ENCODE data around the gene PTPRN2. TPM values are rescaled to one million over a fixed set of nuclear protein-coding genes. Genes with fewer than 3 reads are reported as not detected.

PTPRN2 gene
- total RNA-seq, 4 donors from 2014 or later, result 14.9 to 34.3 (median 21.3) TPM

DNA sequence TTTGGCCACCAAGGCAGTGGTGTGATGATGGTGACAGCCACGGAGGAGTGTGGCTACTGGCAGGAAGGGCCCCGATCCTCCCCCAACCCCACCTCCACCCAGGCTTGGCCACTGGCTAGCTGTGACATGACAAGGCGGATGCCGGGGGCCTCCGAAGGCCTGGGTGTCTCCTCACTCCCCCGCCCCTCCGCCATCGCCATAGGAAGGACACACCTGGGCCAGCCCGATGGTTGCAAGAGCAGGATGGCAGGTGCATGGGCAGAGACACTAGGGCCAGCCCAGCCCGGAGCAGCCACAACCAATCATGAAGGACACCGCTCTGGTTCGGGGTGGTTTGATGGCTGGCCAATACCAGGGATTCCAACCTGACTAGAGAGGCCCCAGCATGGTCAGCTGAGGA lies 81.0 kb downstream of the PTPRN2 start:
- Histone ChIP-seq H3K9me3 (peaks cover 0 to 8% (median 0%) of the 10 kb centered on the region in 4 donors), H3K27ac (no peak overlapping the region), H3K4me3 (no peak overlapping the region), H3K36me3 (no peaks in the 10 kb centered on the region), H3K4me1 (no peaks in the 10 kb centered on the region), H3K27me3 (no peaks in the 10 kb centered on the region)
- TF ChIP-seq, protein P1, sequence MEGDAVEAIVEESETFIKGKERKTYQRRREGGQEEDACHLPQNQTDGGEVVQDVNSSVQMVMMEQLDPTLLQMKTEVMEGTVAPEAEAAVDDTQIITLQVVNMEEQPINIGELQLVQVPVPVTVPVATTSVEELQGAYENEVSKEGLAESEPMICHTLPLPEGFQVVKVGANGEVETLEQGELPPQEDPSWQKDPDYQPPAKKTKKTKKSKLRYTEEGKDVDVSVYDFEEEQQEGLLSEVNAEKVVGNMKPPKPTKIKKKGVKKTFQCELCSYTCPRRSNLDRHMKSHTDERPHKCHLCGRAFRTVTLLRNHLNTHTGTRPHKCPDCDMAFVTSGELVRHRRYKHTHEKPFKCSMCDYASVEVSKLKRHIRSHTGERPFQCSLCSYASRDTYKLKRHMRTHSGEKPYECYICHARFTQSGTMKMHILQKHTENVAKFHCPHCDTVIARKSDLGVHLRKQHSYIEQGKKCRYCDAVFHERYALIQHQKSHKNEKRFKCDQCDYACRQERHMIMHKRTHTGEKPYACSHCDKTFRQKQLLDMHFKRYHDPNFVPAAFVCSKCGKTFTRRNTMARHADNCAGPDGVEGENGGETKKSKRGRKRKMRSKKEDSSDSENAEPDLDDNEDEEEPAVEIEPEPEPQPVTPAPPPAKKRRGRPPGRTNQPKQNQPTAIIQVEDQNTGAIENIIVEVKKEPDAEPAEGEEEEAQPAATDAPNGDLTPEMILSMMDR (IDR thresholded peaks at IDR 0.05), result no peak
- no peak for TF ChIP-seq POLR2A (IDR thresholded peaks at IDR 0.05)
- DNase-seq, result no peak

GRCh38 chr7:158505683-158506082 lies 81.9 kb downstream of the PTPRN2 start:
- H3K4me1 ChIP-seq, result no peaks in the 10 kb centered on the region
- H3K27ac ChIP-seq, result no peak overlapping the region
- H3K36me3 ChIP-seq, result no peaks in the 10 kb centered on the region
- H3K9me3 ChIP-seq, result peaks cover 0 to 8% (median 0%) of the 10 kb centered on the region in 4 donors
- DNase-seq, result no peak
- no peak overlapping the region for H3K4me3 ChIP-seq
- TF ChIP-seq POLR2A (IDR thresholded peaks at IDR 0.05), result no peak
- TF ChIP-seq, protein P1 (IDR thresholded peaks at IDR 0.05), result no peak
- H3K27me3 ChIP-seq, result no peaks in the 10 kb centered on the region

DNA sequence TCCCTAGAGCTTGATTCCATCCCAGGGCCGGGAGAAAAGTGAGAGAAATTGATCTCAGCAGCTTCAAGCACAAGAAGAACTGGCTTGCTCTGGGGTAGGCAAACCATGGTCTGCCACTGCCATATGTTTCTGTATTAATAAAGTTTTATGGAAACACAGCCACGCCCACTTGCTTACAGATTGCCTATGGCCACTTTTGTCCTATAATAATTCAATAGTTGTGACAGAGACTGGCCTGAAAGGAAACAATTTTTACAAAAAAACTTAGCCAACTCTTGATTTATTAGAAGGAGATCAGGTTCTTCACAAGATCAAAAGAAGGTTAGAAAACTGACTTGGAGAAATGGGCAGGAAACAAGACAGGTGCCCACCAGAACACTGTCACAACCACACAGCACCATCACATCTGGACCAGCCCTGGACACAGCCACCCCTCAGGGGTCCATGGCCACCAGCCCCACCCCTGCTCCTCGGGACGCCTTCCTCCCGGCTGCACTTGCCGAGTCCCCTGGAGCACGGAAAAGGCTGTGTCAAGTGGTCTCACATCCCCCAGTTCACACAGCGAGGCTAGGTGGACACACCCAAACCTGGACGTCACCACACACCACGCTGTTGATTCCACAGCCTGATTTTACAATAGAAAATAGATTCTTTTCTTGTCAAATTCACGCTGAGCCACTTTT lies 85.4 kb downstream of the PTPRN2 start:
- DNase-seq, result no peak

GRCh38 chr7:158501393-158502067 lies 86.1 kb downstream of the PTPRN2 start:
- Histone ChIP-seq H3K27ac (no peak overlapping the region), H3K36me3 (no peaks in the 10 kb centered on the region), H3K27me3 (no peaks in the 10 kb centered on the region), H3K4me1 (no peaks in the 10 kb centered on the region), H3K9me3 (peaks cover 0 to 8% (median 0%) of the 10 kb centered on the region in 4 donors), H3K4me3 (no peak overlapping the region)
- DNase-seq, result no peak
- TF ChIP-seq, protein P1 (IDR thresholded peaks at IDR 0.05), result no peak
- TF ChIP-seq POLR2A (IDR thresholded peaks at IDR 0.05), result no peak

More for the DNA sequence above, 85.4 kb downstream of the PTPRN2 start:
- H3K9me3 ChIP-seq, result peaks cover 0 to 8% (median 0%) of the 10 kb centered on the region in 4 donors
- H3K27me3 ChIP-seq, result no peaks in the 10 kb centered on the region
- no peak overlapping the region for H3K4me3 ChIP-seq
- no peaks in the 10 kb centered on the region for H3K4me1 ChIP-seq
- TF ChIP-seq, protein P1 (IDR thresholded peaks at IDR 0.05), result no peak
- TF ChIP-seq POLR2A (IDR thresholded peaks at IDR 0.05), result no peak
- H3K36me3 ChIP-seq, result no peaks in the 10 kb centered on the region
- H3K27ac ChIP-seq, result no peak overlapping the region

DNA sequence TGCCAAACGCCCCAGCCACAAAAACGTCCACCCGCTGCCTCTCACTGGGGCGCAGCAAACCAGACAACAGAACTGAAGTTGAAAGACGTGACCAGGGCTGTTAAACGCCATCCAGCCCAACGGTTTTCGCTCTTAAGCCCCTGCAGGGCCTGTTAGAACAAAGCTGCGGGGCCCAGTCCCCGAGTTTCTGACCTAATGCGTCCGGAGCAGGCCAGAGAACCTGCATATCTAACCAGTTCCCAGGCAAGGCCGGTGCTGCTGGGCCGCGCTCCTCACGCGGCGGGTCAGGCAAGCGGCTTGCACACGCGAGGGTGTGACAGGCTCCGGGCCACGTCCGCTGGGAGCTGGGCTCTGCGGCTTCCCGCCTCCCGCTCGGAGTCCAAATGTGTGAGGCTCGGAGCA lies 87.0 kb downstream of the PTPRN2 start:
- TF ChIP-seq POLR2A (IDR thresholded peaks at IDR 0.05), result no peak
- TF ChIP-seq, protein P1 (IDR thresholded peaks at IDR 0.05), result no peak
- Histone ChIP-seq H3K27ac (no peak overlapping the region), H3K9me3 (peaks cover 0 to 3% (median 0%) of the 10 kb centered on the region in 4 donors), H3K4me3 (no peak overlapping the region), H3K4me1 (no peaks in the 10 kb centered on the region), H3K36me3 (no peaks in the 10 kb centered on the region), H3K27me3 (no peaks in the 10 kb centered on the region)
- no peak for DNase-seq
